T-helper 2 cell (primary cell): Measurements from ENCODE around the gene PRR7.

ENCODE experiments used
- DNase-seq, 5 experiments: peaks; one replicate each; pipeline versions ENCODE4 v3.0.0 to v3.0.0-alpha.2; 2012 to 2022

PRR7 gene

GRCh38 chr5:177469750-177470525 is 23.3 kb downstream of the PRR7 start:
- DNase-seq = no peak

GRCh38 chr5:177470759-177471536 is 24.3 kb downstream of the PRR7 start:
- DNase-seq = no peak

DNA sequence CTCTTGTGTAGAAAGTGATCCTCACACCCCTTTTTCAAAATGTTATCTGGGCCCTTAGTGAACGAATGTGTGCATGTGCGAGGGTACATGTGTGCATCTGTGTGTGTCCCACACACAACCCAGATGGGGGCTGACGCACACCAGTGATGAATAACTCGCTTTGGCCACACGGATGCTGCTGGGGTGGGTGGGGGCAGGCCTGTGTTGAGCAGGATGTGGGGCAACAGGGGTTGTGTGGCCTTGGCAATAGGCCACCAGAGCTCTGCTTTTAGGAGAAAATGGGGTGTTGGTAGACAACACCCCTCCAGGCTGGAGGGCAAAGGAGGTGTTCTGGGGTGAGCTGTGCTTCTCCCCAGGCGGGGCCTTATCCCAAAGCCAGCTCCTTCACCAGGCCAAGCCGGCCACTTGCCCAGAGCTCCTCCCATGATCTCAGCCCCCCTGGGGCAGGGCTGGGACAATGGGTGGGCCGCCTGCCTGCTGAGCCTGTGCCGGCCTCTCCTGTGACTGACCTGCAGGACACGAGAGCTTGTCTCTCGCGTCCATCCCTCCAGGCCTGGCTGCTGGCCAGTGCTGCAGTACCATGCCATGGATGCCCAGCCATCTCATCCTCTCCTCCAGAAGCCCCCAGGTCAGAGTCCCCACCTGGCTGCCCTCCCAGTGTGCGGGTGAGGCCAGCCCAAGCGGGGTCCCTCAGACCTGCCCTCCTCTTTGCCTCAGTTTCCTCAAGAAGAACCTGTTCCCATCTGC is 25.2 kb downstream of the PRR7 start:
- peak in 1 of 5 experiments; percentile 66 for DNase-seq

GRCh38 chr5:177472460-177473442 is 26.1 kb downstream of the PRR7 start:
- peak in 3 of 5 experiments; percentile 17 to 70 (median 52) for DNase-seq

DNA sequence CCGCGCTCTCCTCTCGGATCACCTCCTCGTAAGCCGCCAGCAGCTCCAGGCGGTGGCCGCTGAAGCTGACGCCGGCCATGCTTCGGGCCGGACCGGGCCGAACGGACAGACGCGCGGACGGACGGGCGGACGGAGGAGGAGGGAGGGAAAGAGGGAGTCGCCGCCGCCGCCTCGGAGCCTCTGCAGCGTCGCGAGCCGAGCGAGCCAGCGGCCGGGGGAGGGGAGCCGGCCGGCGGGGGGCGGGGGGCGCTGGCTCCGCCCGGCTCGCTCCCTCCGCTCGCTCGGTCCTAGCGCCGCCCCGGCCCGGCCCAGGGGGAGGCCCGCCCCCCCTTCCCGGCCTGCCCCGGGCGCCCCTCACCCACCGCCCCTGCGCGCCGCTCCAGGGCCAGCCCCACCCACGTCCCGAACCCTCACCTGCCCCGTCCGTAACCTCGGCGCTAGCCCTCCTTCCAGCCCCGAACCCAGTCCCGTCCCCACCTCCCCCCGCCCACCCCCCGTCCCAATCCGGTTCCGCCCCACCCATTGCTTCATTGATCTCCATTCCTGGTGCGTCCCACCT is 26.9 kb downstream of the PRR7 start, which contains the start of gene DBN1:
Gene DBN1 (minus strand): TSS at position 192 of the 559 bp plus-strand sequence. CDS start 113 bp downstream, at position 79.
- no peak for DNase-seq

DNA sequence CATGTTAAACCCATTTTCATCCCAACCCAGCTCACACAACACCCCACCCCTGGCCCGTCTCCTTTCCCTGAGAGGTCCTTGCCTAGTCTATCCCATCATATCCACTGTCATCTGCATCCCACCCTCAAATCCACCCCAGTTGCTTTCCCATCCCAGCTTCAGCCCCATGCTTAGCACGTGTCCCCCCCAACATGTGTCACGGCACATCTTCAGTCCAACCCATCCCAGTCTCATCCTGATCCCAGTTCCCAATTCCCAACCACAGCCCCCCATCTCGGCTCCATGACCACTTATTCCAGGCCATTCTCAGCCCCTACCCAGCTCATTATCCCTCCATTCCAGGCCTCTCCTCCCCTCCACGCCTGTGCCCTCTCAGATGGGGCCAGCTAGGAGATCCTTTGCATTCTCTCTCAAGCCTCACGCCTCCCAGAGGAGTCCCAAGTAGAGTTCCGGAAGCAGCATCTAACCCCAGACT is 27.4 kb downstream of the PRR7 start:
- no peak for DNase-seq

DNA sequence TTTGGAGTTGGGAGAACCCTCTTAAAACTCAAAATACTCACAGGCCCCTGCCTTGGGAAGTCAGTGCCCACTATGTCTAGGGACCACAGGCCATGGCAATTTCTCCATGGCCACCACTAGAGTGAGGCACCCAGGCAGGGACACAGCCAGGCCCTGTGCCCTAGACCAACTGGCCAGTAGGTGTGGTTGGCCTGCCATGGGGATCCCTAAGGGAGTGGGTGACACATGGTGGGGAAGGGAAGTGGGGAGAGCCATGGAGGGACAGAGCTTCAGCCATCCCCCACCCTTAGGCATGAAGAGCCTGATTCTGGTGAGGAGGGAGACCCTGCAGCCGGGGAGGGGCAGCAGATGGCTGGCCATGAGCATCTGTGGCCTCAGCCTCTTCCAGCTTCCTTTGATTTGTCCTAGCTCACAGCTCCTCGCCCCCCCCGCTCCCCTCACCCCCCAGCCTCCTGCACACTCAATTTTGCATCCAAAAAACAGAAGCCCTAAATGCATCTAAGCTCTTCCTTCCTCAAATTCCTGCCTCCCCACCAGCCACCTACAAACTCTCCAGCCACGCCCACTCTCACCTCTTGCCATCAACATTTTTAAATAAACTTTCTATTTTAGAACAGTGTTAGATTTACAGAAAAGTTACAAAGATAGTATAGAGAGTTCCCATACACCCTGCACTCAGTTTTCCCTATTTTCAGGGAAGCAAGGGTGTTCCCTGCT is 28.4 kb downstream of the PRR7 start:
- DNase-seq = no peak

DNA sequence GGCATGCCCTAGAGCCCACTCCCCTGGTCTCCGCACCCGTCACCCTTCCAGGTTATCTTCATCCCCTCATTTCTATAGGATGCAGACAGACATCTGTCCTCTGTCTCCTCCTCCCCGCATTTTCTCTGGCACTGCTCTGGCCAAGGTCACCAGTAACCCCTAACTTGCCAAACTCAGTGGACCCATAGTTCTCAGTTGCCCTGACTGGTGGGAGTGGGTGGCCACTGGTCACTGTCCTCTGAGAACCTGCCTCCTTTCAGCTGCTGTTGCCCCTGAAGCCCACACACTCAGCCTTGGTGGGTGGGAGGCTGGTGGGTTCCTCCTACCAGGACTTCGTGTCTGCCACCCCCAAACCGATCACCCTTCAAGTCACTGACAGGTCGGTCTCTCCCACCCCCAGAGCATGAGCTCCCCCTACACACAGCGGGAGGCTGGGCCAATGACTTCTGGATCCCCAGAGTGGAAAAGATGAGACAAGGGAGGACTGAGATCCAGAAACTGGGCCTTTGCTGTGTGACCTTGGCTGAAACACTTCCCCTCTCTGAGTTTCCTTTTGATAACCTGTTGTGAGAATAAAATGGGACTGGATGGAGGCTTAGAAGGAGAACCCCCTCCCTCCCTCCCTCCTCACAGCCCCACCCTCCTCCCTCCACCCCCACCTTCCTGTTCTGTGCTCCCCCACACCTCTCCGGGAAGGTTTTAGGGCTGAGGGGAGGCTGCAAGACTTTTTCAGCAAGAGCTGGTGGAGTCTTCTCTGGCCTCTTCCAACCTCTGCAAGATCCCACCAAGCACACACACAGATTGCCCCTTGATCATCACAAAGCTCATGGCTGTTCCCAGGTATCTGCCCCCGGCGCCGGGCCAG is 29.2 kb downstream of the PRR7 start:
- no peak for DNase-seq

- no peak for DNase-seq
Measured at GRCh38 chr5:177476531-177477233, 30.1 kb downstream of the PRR7 start.

DNA sequence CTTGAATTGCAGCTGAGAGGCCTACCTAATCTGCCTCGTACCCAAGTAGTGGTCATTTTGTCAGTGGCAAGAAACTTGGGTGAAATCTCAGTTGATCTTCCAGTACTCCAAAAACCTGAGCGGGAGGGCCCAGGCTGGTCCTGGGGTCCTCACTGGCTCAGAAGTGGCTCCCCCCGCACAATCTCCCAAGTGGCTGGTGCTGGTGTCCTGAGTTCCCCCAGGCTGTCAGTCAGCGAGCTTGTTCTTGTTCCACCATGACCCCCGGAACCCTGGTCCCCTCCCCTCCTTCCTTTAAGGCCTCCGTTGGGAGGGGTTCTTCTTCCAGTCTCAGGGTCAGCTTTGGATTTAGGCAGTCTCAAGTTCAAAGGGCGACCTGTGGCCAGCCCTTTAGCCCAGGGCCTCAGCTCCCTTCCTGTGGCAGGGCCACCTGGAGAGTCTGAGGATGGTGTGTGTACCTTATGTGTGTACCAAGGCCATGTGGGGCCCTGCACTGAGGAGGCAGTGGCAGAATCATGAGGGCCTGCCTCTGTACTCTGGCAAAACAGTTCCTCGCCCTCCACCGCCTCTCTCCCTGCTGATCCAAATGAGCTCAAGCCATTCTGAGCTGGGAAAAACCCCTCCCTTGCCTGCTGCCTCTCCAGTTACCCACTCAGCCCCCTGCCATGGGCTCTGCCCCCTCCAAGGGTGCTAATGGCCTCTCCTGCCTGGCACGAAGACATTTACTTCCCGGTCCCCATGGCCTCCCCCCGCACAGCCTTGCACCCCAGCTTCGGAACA is 31.3 kb downstream of the PRR7 start:
- DNase-seq = no peak

DNA sequence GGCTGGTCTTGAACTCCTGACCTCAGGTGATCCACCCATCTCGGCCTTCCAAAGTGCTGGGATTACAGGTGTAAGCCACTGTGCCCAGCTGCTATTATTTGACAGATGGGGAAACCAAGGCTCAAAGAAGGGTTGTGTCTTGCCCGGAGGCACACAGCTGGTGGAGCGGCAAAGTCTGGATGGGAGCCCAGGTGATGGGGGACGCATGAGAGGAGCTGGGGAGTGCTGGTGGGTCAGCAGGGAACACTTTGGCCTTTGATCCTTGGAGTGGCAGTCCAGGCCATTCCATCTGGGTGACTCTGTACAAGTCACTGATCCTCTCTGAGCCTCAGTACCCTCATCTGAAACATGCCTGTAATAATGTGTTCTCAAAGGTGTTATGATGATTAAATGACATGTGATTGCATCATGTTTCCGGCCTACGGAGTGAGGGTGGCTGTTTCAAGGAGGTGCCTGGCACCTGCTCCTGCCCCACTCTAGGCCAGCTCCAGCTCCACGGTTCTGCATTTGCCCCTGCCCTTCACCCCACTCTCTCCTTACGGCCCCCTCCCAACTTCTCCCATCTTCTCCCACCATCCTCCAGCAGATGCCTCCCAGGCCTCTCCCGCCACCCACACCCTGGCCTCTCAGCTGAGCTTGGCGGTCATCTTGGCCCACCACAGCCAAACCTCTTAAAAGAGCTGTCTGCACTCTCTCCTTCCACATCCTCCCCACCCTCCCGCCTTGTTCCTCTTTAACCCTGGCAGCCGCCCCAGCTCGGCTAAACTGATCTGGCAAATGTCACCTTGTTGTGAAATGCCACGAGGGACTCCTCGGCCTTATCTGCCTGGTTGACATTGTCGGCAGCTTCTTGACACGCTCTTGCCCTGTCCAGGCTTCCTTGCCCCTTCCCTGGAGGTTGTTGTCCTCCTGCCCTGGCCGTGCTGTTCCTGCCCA is 32.4 kb downstream of the PRR7 start:
- DNase-seq = peak in 1 of 5 experiments; percentile 41

- DNase-seq = no peak
Measured at GRCh38 chr5:177479774-177480173, 33.2 kb downstream of the PRR7 start.

DNA sequence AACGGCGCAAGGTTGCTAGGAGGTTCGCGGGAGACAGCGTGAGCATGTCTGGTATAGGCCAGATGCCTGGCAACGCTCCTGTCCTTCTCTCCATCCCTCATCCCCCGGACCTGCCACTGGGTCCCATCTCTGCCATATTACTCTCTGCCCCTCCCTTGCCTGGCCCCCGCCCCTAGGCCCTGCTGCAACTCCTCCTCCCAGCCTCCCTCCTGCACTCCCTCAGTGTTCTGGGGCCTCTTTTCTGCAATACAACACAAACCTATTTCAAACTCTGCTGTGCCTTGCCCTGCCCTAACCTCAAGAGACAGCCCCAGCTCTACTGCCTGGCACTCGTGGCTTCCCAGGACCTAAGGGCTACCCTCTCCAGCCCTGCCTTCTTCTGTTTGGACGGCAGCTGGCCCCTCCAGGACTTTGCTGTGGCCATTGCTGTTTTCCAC is 35.8 kb downstream of the PRR7 start:
- DNase-seq = no peak

DNA sequence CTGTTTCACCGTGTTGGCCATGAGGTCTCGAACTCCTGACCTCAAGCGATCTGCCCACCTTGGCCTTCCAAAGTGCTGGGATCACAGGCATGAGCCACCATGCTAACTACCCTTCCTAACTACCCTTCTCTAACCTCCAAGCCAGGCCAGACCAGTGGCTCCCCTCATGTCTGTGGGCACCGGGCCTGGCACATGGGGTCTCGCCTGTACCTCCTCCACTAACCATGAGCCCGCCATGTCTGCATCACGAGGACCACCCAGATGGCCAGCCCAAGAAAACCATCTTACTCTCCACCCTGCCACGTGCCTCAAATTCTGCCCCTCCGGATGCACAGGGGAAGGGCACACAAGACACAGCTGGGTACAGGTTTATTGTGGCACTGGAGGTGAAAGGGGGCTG is 36.4 kb downstream of the PRR7 start:
- no peak for DNase-seq

- DNase-seq = no peak
Measured at GRCh38 chr5:177483994-177484901, 37.6 kb downstream of the PRR7 start.
